ENCODE measurements around the gene USP15.

DNA sequence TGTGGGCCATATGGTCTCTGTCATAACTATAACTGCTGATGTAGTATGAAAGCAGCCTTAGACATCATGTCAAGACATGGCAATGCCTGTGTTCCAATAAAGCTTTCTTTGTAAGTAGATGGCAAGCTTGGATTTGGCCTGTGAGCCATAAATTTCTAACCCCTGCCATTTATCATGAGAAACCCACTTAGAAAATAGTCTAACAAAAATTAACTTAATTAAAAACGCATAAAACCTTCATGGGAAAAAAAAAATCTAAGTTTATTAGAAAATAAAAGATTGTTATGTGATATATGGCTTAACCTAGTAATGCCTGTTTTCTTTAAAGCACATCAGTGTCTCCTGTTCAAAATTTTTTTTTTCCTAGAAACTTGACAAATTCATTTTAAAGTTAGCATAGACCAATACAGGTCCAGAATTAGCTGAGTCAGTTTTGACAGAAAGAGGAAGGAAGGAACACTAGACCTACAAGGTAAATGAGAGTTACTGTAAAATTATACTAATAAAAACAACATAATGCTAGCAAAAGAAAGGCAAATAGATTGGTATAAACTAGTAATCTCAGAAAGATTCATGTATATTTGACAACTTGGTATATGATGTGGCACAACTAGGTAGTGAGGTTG is 68.2 kb downstream of the USP15 start:
- TF ChIP-seq, protein P1, sequence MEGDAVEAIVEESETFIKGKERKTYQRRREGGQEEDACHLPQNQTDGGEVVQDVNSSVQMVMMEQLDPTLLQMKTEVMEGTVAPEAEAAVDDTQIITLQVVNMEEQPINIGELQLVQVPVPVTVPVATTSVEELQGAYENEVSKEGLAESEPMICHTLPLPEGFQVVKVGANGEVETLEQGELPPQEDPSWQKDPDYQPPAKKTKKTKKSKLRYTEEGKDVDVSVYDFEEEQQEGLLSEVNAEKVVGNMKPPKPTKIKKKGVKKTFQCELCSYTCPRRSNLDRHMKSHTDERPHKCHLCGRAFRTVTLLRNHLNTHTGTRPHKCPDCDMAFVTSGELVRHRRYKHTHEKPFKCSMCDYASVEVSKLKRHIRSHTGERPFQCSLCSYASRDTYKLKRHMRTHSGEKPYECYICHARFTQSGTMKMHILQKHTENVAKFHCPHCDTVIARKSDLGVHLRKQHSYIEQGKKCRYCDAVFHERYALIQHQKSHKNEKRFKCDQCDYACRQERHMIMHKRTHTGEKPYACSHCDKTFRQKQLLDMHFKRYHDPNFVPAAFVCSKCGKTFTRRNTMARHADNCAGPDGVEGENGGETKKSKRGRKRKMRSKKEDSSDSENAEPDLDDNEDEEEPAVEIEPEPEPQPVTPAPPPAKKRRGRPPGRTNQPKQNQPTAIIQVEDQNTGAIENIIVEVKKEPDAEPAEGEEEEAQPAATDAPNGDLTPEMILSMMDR (IDR thresholded peaks at IDR 0.05), result no peak
- no peak for TF ChIP-seq POLR2A (IDR thresholded peaks at IDR 0.05)

All from Peyer's patch (tissue), 4 donors.